Ishikawa (cell line): ENCODE data around the gene FERD3L.

Experiments used
- CEBPB ChIP-seq: IDR thresholded peaks from 2 replicates; pipeline ENCODE4 v1.6.1; 2012
- CREB1 ChIP-seq: IDR thresholded peaks from 2 replicates; pipeline ENCODE4 v1.6.1; 2012; ENCODE audit warnings: low read depth
- EGR1 ChIP-seq: IDR thresholded peaks from 2 replicates; pipeline ENCODE4 v1.6.1; 2012
- EP300 ChIP-seq: IDR thresholded peaks from 2 replicates; pipeline ENCODE4 v1.6.1; 2012; ENCODE audit warnings: borderline replicate concordance
- FOXM1 ChIP-seq: IDR thresholded peaks from 2 replicates; pipeline ENCODE4 v1.6.1; 2012; ENCODE audit warnings: low read depth, borderline replicate concordance
- MAX ChIP-seq: IDR thresholded peaks from 2 replicates; pipeline ENCODE4 v1.6.1; 2012
- NFIC ChIP-seq: IDR thresholded peaks from 2 replicates; pipeline ENCODE4 v1.6.1; 2012
- RAD21 ChIP-seq: IDR thresholded peaks from 2 replicates; pipeline ENCODE4 v1.6.1; 2012; ENCODE audit warnings: low read depth
- REST ChIP-seq: IDR thresholded peaks from 2 replicates; pipeline ENCODE4 v1.6.1; 2012; ENCODE audit warnings: low read depth, mild to moderate bottlenecking
- TAF1 ChIP-seq: IDR thresholded peaks from 2 replicates; pipeline ENCODE4 v1.6.1; 2012; ENCODE audit warnings: low read depth, mild to moderate bottlenecking
- TCF12 ChIP-seq: IDR thresholded peaks from 2 replicates; pipeline ENCODE4 v1.6.1; 2012; ENCODE audit warnings: low read depth
- TEAD4 ChIP-seq: IDR thresholded peaks from 2 replicates; pipeline ENCODE4 v1.6.1; 2012
- USF1 ChIP-seq: IDR thresholded peaks from 2 replicates; pipeline ENCODE4 v1.6.1; 2012
- YY1 ChIP-seq: IDR thresholded peaks from 2 replicates; pipeline ENCODE4 v1.6.1; 2012; ENCODE audit warnings: low read depth
- ZBTB7A ChIP-seq: IDR thresholded peaks from 2 replicates; pipeline ENCODE4 v1.6.1; 2012; ENCODE audit warnings: low read depth

Gene FERD3L

GRCh38 chr7:19112274-19113001 is 32.8 kb downstream of the FERD3L start:
- no peak for TF ChIP-seq RAD21

- no peak for TF ChIP-seq EGR1
- no peak for TF ChIP-seq TCF12
- no peak for TF ChIP-seq FOXM1
- TF ChIP-seq RAD21 = no peak
- TF ChIP-seq YY1 = no peak
- no peak for TF ChIP-seq CEBPB
- no peak for TF ChIP-seq USF1
- TF ChIP-seq TAF1 = no peak
- no peak for TF ChIP-seq REST
Observed at GRCh38 chr7:19111474-19112273, 33.5 kb downstream of the FERD3L start.

GRCh38 chr7:19110776-19111175 is 34.4 kb downstream of the FERD3L start:
- no peak for TF ChIP-seq RAD21
- no peak for TF ChIP-seq REST
- TF ChIP-seq USF1 = no peak
- TF ChIP-seq TEAD4 = no peak
- no peak for TF ChIP-seq CEBPB
- no peak for TF ChIP-seq EP300
- no peak for TF ChIP-seq NFIC
- TF ChIP-seq EGR1 = no peak
- no peak for TF ChIP-seq YY1
- TF ChIP-seq ZBTB7A = no peak
- TF ChIP-seq FOXM1 = no peak
- TF ChIP-seq CREB1 = no peak
- TF ChIP-seq MAX = no peak
- no peak for TF ChIP-seq TCF12

- TF ChIP-seq USF1 (no peak), CREB1 (no peak), CEBPB (no peak)
Observed at GRCh38 chr7:19110026-19110730, 35.0 kb downstream of the FERD3L start.

GRCh38 chr7:19109000-19109946 is 35.9 kb downstream of the FERD3L start:
- no peak for TF ChIP-seq MAX
- no peak for TF ChIP-seq TEAD4
- TF ChIP-seq NFIC = no peak
- TF ChIP-seq TAF1 = no peak
- TF ChIP-seq FOXM1 = no peak
